Peyer's patch (tissue), 4 donors: ENCODE results near the gene PRKCH.

Experiments used
- POLR2A ChIP-seq, 2 donors: fragments of 450-650 bp; IDR thresholded peaks; one replicate each; pipeline ENCODE4 v1.5.1; 2017; ENCODE audit warnings: antibody characterized with exemption in 2 of 2, mild to moderate bottlenecking in 2 of 2, moderate library complexity in 2 of 2
- TF ChIP-seq, protein P1 (sequence below), 6 experiments: fragments of 450-650 bp in 4 of 6; fragments of 200-600 bp in 2 of 6; sonication (generic) in 1 of 6; IDR thresholded peaks; one replicate each; pipeline ENCODE4 v1.5.1; 2017 to 2019; ENCODE audit warnings: antibody characterized with exemption in 6 of 6, mild to moderate bottlenecking in 3 of 6, moderate library complexity in 1 of 6

DNA sequence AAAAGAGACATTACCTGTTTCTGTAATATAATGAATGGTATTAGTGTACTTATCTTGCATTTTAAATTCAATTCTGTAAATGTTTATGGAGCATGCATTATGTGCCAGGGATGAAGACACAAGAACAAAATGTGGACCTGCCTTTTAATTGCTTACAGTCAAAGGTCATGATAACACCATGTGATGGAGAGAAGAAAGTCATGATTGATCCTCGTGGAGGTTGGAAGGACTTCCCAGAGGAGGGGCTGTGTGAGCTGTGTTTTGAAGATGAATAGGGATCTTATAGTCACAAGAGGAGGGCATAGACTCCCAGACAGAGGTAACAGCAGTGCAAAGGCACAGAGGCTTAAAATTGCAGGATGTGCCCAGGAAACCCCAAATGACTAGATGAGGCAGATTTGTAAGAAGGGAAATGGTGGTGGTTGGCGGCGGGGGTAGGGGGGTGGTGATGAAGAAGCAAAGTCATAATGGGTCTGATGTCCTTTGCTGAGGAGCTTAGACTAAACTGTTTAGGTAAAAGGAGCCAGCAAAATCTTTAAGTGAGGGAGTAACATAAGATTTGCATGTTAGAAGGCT, 151.5 kb downstream of the PRKCH start:
- no peak for TF ChIP-seq POLR2A (IDR thresholded peaks at IDR 0.05)
- TF ChIP-seq, protein P1, sequence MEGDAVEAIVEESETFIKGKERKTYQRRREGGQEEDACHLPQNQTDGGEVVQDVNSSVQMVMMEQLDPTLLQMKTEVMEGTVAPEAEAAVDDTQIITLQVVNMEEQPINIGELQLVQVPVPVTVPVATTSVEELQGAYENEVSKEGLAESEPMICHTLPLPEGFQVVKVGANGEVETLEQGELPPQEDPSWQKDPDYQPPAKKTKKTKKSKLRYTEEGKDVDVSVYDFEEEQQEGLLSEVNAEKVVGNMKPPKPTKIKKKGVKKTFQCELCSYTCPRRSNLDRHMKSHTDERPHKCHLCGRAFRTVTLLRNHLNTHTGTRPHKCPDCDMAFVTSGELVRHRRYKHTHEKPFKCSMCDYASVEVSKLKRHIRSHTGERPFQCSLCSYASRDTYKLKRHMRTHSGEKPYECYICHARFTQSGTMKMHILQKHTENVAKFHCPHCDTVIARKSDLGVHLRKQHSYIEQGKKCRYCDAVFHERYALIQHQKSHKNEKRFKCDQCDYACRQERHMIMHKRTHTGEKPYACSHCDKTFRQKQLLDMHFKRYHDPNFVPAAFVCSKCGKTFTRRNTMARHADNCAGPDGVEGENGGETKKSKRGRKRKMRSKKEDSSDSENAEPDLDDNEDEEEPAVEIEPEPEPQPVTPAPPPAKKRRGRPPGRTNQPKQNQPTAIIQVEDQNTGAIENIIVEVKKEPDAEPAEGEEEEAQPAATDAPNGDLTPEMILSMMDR (IDR thresholded peaks at IDR 0.05), result no peak
